Measurements from ENCODE around the gene ANK2.

DNA sequence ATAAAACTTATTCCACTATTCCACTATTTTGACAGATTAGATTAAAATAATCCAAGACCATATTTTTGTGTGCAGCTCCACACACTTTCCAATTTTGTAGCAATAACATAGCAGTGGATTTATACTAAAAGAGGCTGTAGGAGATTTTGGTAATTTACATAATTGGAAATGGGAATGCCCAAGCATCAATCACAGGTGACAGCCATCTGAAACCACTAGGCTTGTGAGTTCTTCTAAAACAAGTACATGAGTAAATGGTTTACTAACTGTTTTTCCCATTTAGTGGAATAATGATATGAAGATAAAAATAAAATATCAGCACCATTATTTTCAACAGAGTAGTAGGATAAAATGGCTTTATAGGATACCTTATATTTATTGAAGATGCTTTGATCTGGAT, 4.4 kb downstream of the ANK2 start:
- TF ChIP-seq CTCF (IDR thresholded peaks at IDR 0.05 in 4 of 5, conservative IDR thresholded peaks at IDR 0.05 in 1 of 5): no peak
- TF ChIP-seq POLR2A (IDR thresholded peaks at IDR 0.05): no peak
